Epithelial cell of proximal tubule (primary cell): Measurements from ENCODE around the gene LITAFD. TPM values are rescaled to one million over a fixed set of nuclear protein-coding genes. Genes with fewer than 3 reads are reported as not detected.

ENCODE experiments used
- DNase-seq: peaks from one replicate; pipeline ENCODE4 v3.0.0-alpha.2; 2011; ENCODE audit warnings: low read depth
- H3K4me3 ChIP-seq: 2 replicates; pipeline ENCODE4 v1.5.1; 2011; ENCODE audit warnings: low read depth, mild to moderate bottlenecking, low read length
- total RNA-seq: library from RNA; depleted of rRNA; stranded (reverse); fragments of >200 nt; gene quantifications from 2 replicates; pipeline ENCODE4 v1.2.3, GENCODE V29; 2015
- TF ChIP-seq, protein P1 (sequence below): conservative IDR thresholded peaks from 2 replicates; pipeline ENCODE4 v1.5.1; 2012; ENCODE audit warnings: low read depth, mild to moderate bottlenecking, low read length

The LITAFD gene
- total RNA-seq, 1 donor from 2014 or later = not detected

DNA sequence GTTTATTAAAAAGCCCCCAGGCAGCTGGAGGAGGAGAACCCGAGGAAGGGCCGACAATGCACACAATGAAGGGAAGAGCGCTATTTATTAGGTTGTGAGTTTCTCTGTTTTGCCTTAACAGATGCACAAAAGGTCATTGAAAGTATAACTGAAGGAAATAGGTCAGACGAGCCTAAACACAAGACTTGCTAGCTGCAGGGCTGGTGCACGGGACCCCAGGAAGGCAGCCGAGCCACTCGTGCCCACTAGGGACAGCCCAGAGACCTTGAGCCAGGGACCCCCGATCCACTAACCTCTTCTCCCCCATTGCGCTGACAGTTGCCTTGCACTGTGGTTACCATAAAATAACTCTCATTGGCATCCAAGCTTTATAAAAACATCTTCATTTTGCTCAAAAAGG lies 11.3 kb downstream of the LITAFD start:
- TF ChIP-seq, protein P1, sequence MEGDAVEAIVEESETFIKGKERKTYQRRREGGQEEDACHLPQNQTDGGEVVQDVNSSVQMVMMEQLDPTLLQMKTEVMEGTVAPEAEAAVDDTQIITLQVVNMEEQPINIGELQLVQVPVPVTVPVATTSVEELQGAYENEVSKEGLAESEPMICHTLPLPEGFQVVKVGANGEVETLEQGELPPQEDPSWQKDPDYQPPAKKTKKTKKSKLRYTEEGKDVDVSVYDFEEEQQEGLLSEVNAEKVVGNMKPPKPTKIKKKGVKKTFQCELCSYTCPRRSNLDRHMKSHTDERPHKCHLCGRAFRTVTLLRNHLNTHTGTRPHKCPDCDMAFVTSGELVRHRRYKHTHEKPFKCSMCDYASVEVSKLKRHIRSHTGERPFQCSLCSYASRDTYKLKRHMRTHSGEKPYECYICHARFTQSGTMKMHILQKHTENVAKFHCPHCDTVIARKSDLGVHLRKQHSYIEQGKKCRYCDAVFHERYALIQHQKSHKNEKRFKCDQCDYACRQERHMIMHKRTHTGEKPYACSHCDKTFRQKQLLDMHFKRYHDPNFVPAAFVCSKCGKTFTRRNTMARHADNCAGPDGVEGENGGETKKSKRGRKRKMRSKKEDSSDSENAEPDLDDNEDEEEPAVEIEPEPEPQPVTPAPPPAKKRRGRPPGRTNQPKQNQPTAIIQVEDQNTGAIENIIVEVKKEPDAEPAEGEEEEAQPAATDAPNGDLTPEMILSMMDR = no peak
- no peak overlapping the region for H3K4me3 ChIP-seq
- DNase-seq = no peak

DNA sequence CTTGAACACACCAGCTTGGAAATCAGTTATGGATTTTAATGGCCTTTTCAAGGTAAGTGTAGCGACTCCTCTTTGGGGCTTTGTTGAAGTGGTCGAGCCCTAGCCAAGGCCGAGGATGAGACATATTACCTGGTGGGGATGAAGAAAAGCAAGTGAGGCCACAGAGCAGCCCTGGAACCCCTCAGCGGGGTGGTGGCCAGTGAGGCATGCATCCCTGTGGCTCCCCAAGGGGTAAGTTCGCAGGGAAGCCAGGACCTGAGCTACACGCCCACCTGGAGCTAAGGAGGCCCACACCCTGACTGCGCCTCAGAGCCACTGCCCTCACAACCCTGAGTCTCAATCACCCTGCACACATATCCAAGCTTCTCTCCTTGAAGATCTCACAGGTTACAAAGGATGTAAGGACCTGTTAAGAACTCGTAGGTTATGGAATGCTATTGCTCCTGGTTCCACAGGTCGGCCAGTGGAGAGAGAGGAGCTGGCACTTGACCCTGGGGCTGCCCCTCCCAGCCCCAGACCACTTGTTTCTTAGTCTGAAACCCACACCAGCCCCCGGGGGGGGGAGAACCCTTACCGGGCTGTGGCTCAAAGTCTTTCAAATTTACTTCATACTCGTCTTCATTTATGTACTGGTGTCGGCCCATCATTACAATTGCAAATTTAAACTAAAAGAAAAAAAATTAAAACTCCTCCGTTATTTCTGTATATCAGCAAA lies 12.0 kb downstream of the LITAFD start:
- no peak for DNase-seq
- H3K4me3 ChIP-seq = no peak overlapping the region
- TF ChIP-seq, protein P1 = no peak

DNA sequence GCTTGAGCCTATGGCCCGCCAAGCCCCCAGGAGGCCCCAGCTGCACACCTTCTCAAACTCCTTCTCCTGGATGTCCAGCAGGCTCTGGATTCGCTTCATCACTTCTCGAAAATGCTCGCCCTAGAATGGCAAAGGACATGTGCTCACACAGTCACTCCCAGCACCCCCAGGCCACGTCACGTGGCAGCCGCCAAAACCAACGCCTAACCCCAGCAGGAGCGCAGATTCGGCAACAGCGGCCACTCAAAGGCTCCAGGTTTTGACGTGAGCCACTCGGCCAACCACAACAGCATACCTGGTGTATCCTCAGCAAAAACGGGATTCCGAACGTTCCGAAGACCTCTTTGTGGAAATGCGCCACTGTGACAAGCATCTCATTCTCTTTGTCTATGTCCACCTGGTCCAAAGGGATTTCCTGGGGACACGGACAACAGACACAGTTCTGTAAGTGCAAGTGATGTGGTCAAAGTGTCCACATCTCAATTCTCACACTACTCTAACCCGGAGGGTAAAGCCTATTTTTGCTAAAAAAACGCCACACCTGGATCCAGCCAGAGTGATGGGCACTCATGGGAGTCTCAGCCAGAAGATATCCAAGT lies 12.7 kb downstream of the LITAFD start:
- TF ChIP-seq, protein P1 = no peak
- DNase-seq = no peak
- no peak overlapping the region for H3K4me3 ChIP-seq

DNA sequence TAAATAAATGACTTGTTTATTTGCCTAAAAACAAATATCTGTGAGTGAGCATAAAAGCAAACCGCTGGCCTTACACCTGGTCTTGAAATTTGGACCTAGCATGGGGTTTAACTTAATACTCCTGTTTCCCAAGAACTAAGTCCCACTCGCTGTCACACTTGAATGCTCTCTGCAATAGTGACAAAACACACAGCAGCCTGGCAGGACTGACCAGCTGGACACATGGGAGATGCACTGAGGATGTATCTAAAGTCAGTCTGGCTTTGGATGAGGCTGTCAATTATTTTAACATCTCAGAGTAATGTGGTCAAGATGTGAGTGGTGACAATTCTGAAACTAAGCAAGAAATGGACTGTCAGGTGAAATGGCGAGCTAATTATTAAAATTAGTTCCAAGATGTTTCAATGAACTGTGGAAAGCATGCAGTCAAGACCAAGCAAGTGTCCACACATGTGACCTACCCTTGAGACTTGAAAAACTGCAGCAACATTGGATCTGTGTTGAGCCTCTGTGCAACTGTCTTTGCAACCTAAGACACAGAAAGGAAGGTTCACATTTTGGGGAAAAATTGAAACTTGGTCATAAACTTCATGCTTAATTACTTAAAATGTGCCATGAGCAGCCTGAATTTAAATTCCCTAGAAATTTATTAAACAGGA lies 16.6 kb downstream of the LITAFD start:
- TF ChIP-seq, protein P1 = no peak
- DNase-seq = no peak
- no peak overlapping the region for H3K4me3 ChIP-seq

DNA sequence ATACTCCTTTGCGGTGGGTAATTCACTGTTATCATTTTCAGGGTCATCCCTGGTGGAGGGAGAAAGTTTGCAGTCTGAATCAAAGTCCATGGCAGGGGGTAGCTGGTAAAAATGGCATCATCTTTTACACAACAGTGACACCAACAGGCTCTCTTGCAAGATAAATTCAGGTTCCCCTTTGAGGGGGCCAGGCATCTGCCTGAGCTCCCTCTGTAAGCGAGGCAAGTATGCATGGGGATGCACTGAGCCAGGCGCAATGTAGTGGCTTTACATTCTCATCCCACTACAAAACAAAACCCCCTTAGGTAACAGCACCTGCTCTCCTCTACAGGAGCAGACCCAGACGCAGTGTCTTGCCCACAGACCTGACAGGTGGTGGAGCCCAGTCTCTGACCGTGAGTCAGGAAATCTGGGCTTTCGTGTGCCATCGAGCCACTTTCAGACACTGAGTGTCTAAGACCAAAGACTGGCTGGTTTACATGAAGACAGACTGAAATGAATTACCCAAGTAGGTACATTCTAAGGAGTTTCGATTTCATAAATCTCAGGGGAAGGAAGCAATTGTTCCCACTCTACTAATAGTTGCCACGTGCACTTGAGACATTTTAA lies 17.7 kb downstream of the LITAFD start:
- TF ChIP-seq, protein P1 = no peak
- DNase-seq = no peak
- no peak overlapping the region for H3K4me3 ChIP-seq

DNA sequence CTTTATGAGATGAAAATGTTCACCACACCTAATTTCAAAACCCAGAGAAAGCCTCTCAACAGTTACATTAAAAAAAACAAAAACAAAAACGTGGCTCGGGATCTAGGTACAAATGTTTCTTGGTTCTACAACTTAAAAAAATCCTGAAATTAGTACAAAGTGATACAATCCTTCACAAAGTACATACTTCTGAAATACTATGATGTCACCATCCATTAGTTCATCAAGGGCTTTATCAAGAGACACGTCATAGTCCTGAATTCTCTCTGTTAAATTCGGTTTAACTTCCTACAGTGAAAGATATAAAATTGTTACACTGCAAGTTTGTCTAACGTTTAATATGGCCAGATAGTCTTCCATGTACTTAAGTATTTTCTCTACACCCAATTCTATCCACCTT lies 18.2 kb downstream of the LITAFD start:
- H3K4me3 ChIP-seq = no peak overlapping the region
- TF ChIP-seq, protein P1 = no peak

More for the DNA sequence above, 18.2 kb downstream of the LITAFD start:
- no peak for DNase-seq
